HUDEP-2 (cell line): ENCODE results near the gene CNOT4.

Source experiments
- DNase-seq, 76 experiments: peaks; one replicate each; lab custom pipeline; 2025; ENCODE audit not compliant: unreplicated experiment in 76 of 76; lab: John Stamatoyannopoulos, UW

CNOT4 gene, protein sequence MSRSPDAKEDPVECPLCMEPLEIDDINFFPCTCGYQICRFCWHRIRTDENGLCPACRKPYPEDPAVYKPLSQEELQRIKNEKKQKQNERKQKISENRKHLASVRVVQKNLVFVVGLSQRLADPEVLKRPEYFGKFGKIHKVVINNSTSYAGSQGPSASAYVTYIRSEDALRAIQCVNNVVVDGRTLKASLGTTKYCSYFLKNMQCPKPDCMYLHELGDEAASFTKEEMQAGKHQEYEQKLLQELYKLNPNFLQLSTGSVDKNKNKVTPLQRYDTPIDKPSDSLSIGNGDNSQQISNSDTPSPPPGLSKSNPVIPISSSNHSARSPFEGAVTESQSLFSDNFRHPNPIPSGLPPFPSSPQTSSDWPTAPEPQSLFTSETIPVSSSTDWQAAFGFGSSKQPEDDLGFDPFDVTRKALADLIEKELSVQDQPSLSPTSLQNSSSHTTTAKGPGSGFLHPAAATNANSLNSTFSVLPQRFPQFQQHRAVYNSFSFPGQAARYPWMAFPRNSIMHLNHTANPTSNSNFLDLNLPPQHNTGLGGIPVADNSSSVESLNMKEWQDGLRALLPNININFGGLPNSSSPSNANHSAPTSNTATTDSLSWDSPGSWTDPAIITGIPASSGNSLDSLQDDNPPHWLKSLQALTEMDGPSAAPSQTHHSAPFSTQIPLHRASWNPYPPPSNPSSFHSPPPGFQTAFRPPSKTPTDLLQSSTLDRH

DNA sequence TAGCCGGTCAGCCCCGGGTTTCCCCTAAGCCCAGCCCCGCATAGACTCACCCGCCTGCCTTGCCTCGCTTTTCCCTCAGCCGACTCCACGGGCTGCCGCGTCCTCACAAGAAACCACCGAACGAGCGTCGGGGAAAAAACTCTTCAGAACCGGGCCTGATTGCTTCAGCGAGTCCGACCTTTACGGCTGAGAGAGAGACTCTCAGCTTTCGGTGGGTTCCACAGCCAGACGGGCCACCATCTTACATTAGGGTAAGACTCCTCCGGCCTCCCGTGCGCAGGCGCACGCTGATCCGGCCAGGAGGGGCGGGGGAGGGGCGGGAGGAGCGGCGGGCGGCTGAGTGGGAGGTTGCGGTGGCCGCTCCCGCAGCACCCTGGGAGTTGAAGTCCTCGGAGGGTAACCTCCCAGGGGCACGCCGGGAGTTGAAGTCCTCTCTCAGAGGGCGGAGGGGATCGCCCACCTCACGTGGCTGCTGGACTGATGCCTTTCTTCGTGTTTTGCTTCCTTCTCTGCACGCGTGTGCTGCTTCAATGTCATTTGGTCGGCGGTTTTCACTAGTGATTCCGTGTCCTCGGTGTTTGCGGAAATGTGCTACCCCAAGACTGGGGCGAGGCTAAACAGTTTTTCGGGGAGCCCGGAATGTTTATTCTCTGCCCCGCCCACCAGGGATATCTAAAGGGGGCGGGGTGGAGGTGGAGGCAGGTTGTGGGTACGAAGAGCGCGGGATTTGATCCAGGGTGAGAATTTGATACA, at the start of gene CNOT4:
TSS of gene CNOT4 (minus strand) at position 264 of the 753 bp plus-strand sequence. CDS start 71,771 bp downstream, outside the sequence.
- DNase-seq = peak; percentile 61 to 98 (median 92)

DNA sequence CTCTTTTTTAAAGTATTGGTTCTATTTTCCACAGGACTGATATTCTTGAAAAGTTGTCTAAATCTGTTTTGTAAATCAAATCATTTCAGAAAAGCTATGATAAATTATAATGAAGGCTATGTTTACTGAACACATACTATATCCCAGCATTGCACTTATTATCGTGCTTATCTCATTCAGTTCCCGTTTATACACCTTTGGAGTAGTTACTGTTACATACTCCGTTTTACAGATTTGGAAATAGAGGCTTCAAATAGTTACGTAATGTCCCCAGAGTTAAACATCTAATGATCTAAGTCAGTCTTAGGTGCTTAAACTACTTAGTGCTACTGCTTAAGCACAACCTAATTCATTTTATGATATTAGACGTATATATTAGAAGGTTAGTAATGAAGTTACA, 49.0 kb upstream of the CNOT4 start:
- DNase-seq = no peak

DNA sequence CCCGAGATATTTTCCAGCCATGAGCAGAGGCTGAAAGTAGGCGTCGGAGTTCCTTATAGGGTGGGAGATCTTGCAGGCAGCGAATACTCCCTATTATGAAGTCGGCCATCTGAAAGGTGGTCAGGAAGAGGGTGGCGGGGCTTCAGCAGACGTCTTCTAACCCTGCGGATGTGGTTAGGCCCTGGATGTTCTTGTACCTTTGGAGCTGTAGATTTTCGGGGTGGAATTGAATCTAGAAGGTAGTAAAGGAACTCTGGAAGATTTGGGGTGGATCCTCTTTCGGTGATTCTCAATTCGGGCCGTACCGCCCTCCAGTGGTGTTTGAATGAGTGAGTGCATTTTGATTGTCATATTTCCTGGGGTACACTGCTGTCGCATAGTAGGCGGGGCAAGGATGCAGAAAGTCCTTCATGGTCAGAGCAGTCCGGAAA, 48.5 kb upstream of the CNOT4 start:
- DNase-seq = peak in 73 of 76 experiments; percentile 5 to 82 (median 53)

DNA sequence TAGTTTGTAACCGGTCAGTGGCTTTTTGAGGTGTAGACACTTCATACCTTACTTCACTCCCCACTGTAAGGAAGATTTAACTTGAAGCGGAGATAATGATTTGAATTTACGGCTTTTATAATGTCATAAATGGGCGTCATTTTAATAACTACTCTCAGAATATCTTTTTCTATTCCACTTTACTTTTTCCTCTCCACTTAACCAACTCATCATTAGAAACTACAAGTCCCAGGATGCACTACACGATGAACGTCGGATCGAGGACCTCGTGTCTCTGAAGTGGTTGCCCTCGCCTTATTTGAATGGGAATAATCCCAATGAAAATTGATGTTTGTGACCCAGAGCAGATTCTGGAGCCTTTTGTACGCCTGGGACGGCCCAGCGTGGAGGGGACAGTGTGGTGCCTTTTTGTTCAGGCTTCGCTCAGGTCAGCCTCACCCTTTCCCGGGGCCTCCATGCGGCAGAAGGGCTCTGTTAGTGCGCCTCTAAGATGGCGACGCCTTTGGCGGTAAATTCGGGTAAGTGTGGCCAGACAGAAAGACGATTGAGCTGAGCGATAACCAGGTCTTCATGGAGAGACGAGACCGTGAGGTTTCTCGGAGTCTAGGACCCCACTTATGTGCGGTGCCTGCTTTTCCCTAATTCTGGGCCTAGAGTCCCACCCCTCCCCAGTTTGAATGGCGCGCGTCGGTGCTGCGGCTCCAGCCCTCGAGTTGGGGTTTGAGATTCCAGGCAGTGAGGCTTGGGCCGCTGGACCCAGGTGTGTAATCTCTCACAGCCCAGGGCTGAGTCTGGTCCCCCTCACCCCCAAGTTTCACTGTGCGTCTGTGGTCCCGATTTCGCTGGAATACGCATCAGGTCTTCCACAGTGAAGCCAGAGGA, 47.8 kb upstream of the CNOT4 start, which contains the start of gene NUP205:
TSS of gene NUP205 (plus strand) at position 463 of the 882 bp plus-strand sequence. CDS start at position 491, 28 bp downstream.
- DNase-seq = peak in 75 of 76 experiments; percentile 9 to 96 (median 64)

DNA sequence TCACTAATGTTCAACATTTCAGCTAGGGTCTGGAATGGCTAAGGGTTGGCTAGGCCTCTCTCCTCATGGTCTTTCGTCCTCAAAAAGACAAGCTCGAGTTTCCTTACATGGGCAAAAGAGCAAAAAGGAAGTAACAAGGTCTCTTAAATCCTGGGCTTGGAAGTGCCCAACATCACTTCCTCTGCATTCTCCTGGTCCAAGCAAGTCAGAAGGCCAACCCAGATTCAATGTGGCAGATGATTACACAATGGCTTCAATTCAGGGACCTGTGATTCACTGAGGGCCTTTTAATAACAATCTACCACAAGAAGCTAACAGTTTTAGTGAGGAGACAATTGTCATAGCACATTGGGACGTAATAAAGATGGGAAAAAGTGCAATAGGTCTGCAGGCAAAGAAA, 43.4 kb upstream of the CNOT4 start:
- no peak for DNase-seq

DNA sequence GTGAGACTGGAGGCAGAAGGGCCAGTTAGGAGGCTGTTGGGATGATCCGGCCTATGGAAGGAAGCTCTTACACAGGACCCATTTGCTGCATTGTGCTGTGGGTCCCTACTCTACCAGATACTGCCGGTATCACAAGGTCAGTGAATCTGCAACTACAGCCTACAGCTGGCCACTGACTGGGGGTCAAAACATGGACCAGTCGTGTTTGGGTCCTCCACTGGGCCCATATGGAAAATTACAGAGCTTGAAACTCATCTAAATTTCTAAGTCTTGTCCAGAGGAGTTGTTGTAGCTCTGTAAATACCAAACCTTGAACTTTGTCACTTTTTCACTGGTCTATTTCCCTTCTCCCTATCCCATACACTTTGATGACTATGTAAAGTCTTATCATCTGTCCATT, 42.2 kb upstream of the CNOT4 start:
- DNase-seq = no peak

DNA sequence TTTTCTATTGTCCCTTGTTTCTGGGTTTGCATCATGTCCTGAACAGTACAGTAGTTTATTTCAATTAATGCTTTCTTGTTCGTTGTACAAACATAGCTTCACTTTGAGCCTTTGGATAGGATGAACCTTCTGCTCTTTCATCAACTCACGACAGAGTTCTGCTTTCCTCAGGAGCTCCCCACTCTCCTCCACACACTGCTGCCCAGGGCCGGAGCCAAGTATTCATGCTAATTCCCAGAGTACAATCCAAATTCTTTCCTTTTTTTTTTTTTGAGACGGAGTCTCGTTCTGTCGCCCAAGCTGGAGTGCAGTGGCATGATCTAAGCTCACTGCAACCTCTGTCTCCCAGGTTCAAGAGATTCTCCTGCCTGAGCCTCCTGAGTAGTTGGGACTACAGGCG, 40.3 kb upstream of the CNOT4 start:
- no peak for DNase-seq

DNA sequence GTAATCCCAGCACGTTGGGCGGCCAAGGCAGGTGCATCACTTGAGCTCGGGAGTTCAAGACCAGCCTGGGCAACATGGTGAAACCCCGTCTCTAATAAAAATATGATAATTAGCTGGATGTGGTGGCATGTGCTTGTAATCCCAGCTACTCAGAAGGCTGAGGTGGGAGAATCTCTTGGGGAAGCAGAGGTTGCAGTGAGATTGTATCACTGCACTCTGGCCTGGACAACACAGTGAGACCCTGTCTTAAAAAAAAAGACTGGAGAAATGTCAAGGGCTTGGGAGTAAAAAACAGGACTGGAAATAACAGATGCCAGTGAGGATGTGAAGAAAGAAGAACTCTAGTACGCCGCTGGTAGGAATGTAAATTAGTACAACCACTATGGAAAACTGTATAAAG, 31.1 kb upstream of the CNOT4 start:
- DNase-seq = no peak

DNA sequence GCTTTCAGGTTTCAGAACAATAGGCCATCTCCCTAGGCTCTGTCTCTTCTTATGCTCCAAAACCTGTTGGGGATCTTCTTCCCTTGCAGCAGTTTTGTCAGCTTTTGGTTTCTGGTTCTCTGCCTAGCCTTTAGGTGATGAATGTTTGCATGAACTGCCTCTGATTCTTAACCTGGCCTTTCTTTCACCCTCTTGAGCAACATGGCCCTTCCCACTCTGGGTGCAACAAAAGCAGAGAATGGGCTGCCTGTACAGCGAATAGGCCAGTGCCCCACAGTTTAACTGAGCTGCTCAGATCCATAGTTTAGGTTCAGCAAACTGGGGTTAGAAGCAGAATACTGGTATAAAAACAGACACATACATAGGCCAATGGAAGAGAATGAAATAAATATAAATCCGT, 29.7 kb upstream of the CNOT4 start:
- no peak for DNase-seq

DNA sequence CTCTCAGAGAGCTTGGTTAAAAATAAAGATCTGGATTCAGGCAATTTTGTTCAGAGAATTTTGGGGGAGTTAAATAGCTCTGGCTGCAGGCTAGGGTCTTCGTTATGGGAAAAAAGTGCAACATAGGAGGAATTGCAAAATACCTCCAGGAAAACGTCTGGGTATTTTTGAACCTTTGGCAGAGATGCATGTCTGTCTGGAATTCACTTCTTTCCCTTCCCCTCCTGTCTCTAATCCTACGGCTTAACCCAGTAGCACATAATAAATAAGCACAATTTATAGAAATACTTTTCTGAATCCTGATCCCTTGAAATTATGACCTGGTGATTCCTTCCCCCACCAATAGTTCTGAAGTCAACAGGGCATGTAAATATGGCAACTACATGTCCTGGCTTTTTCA, 28.5 kb upstream of the CNOT4 start:
- DNase-seq = no peak

DNA sequence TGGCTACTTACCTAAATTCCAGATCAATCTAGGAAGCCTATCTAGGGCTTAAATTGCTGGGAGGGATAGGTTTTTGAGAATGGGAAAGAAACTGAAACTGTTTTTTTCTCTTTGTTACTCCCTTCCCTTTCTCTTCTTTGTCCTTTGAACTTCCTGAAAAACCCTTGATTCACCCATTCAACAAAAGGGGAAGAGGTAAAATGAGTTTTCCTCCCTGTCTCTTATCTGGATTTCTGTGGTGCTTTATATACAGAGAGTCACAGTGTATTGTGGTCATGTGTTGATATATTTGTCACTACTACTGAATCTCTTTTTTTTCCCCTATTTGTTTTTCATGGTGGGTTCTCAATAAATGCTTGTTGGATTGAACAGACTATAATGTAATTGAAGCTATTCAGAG, 28.0 kb upstream of the CNOT4 start:
- DNase-seq = no peak

DNA sequence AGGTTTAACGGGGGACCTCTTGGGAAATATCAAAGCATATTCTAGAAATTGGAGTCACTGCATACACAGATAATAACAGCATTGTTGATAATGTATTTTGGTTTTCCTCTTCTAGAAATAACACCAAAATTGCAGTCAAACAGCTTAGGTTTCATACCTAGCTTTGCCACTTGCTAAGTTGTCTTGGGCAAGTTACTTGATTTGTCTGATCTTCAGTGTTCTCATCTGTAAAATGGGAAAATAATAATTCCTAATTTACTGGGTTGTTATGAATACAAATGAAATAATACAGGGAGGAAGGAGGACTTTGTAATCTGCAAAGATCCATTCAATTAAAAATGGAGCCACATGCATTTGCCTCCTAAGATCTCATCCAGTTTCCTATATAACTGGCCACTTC, 27.6 kb upstream of the CNOT4 start:
- DNase-seq = no peak

DNA sequence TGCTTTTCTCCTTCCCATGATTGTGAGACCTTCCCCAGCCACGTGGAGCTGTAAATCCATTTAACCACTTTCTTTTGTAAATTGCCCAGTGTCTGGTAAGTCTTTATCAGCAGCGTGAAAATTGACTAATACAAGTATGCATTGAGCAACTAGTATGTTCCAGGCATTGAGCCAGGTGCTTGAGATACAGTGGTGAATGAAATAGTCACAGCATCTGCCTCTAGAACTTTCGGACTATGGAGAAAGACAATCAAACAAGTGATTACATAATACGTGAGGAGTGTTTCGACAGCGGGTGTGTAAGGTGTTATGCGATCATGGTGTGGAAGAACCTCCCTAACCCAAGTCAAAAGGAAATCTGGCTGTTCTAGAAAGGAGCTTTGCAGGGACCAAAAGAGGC, 26.2 kb upstream of the CNOT4 start:
- DNase-seq = no peak

DNA sequence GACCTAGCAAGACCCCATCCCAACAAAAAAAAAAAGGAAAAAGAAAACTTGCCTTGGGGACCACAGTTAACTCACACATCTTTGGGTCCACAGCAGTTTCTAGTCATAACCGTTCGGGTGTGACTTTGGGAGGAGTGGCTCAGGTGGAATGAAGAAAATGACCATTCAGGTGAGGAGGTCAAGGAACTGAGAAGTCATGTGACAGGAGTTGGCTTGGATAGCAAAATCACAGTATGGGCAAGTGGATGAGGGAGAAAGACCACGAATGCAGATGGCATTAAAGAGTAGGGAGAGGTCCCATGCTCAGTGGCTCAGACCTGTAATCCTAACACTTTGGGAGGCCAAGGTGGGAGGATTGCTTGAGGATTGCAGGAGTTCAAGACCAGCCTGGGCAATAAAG, 17.1 kb upstream of the CNOT4 start:
- DNase-seq = no peak

DNA sequence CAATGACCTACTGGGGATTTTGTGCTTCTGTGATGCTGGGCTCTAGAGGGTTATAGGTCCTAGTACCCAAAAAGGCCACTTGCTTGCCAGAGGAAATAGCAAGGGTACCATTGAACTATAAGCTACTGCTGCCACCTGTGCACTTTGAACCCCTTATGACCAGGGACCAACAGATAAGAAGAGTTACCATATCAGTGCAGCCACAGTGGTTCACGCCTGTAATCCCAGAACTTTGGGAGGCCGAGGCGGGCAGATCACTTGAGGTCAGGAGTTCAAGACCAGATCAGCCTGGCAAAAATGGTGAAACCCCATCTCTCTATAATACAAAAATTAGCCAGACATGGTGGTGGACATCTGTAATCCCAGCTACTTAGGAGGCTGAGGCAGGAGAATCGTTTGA, 15.5 kb upstream of the CNOT4 start:
- no peak for DNase-seq

DNA sequence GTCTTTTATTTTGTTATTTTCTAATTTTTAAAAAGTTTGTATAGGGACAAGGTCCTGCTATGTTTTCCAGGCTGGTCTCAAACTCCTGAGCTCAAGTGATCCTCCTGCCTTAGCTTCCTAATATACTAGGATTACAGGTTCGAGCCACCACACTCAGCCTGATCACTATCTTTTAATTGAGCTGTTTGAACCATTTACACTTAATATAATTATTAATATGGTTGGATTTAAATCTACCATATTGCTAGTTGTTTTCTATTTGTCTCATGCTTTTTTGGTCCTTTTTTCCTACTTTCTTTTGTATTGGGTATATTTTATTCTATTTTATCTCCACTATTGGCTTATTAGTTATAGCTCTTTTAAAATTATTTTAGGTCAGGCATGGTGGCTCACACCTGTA, 13.2 kb upstream of the CNOT4 start:
- no peak for DNase-seq

DNA sequence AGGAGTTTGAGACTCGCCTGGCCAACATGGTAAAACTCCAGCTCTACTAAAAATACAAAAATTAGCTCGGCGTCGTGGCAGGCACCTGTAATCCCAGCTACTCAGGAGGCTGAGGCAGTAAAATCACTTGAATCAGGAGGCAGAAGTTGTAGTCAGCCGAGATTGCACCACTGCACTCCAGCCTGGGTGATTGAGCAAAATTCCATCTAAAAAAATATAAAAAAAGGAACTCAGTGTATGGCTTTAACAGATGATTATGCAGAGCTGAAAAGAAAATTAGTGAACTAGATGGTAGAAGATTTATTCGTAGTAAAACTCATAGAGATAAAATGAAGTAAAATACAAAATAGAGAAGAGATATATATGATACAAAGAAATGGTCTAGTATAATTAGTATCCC, 12.6 kb upstream of the CNOT4 start:
- no peak for DNase-seq

DNA sequence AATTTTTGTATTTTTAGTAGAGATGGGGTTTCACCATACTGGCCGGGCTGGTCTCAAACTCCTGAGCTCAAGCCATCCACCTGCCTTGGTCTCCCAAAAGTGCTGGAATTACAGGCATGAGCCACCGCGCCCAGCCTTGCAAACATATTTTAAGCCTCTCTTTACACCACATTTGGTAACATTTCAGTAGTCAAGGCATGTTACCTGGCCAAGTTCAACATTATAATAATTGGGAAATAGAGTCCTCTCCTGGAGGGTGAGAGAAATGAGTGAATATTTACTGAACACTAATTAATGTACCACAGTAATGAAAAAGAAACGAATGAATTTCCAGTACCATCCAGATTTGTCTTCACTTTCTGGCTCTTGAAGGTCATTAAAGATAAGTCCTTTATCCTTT, 10.0 kb upstream of the CNOT4 start:
- no peak for DNase-seq

DNA sequence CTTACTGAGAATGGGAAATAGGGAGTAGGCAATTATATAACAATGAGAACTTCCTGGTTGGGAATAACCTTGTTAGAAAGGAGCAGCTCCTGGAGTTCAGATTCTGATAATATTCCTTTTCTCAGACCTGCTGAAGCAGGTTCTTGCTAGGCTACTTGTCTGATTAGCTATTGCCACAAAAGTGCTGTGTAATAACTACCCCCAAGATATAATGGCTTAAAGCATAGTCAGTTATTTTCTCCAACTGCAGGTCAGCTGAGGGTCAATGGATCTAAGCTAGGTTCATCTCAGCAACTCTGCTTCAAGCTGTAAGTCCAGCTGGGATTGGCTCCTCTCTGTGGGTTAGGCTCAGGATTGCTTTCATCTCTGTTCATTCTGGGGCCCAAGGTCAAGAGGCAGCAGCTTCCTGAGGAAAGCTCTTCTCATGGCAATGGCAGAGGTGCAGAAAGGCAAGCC, 9.4 kb upstream of the CNOT4 start:
- no peak for DNase-seq

DNA sequence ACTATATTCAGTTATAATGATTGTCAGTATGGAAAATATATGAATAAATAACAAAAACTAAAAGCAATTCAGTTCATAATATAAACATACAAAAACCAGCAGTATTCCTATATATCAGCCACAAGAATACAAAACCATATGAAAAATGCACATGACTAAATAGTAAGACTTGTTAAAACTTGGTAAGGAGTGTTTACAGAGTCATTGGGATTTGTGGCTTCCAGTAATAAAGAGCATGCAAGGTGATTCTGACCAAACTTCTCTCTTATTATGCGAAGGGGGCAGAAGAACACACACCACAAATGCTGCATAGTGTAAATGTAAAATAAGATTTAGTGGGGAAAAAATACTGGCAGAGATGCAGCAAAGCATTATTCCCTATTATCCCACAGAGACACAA, 8.8 kb upstream of the CNOT4 start:
- DNase-seq = no peak
